ENCODE results near the gene GUCY2D.

GUCY2D gene

DNA sequence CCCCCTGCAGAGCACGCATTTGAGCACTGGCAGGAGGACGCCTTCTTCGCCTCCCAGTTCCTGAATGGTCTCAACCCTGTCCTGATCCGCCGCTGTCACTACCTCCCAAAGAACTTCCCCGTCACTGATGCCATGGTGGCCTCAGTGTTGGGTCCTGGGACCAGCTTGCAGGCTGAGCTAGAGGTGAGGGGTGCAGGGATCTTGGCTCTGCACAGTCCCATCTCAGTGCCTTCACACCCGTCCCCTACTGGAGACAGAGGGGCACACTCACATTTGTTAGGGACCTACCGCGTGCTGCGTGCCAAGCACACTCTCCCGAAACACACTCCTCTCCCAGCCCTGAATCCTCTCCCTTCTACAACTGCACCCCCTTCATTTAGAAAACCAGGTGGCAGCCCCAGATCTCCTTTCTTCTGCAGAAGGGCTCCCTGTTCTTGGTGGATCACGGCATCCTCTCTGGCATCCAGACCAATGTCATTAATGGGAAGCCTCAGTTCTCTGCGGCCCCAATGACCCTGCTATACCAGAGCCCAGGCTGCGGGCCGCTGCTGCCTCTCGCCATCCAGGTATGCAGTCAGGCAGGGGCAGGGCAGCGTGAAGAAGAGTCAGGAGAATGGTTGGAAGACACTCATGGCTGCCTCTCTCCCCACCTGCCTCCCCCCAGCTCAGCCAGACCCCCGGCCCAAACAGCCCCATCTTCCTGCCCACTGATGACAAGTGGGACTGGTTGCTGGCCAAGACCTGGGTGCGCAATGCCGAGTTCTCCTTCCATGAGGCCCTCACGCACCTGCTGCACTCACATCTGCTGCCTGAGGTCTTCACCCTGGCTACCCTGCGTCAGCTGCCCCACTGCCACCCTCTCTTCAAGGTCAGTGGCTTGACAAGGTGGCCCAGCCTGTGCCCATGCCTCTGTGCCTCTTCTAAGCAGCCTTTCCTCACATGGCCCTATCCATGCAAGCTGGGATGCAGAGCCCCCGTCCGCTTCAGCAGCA is 42.7 kb downstream of the GUCY2D start:
- Histone ChIP-seq H3K4me3 (ENCODE audit: low read depth, low read length, poor library complexity, severe bottlenecking) (no peak overlapping the region), H3K4me2 (ENCODE audit: low read length) (no peak overlapping the region), H2AFZ (ENCODE audit: low read length) (no peak overlapping the region), H3K9me2 (ENCODE audit: low read depth, low read length) (no peaks in the 10 kb centered on the region), H3K36me3 (ENCODE audit: insufficient read depth, low read length) (no peaks in the 10 kb centered on the region; the same call in 1 of the 2 replicates), H3K9ac (ENCODE audit: low read length) (no peak overlapping the region), H3K9me3 (ENCODE audit: low read length) (no peaks in the 10 kb centered on the region), H4K20me1 (ENCODE audit: insufficient read depth, low read length) (no peaks in the 10 kb centered on the region), H3K4me1 (ENCODE audit: insufficient read depth, low read length, severe bottlenecking) (no peaks in the 10 kb centered on the region), H3K27me3 (ENCODE audit: insufficient read depth, low read length) (peaks cover 13% of the 10 kb centered on the region; the same call in 1 of the 2 replicates), H3K27ac (ENCODE audit: low read depth, low read length, poor library complexity, severe bottlenecking) (no peak overlapping the region), H3F3A (ENCODE audit: insufficient read depth, low read length) (no peaks in the 10 kb centered on the region), H3K79me2 (ENCODE audit: insufficient read depth, low read length) (no peaks in the 10 kb centered on the region)
- TF ChIP-seq EZH2 (IDR thresholded peaks at IDR 0.05; ENCODE audit: borderline replicate concordance, low read length): no peak

DNA sequence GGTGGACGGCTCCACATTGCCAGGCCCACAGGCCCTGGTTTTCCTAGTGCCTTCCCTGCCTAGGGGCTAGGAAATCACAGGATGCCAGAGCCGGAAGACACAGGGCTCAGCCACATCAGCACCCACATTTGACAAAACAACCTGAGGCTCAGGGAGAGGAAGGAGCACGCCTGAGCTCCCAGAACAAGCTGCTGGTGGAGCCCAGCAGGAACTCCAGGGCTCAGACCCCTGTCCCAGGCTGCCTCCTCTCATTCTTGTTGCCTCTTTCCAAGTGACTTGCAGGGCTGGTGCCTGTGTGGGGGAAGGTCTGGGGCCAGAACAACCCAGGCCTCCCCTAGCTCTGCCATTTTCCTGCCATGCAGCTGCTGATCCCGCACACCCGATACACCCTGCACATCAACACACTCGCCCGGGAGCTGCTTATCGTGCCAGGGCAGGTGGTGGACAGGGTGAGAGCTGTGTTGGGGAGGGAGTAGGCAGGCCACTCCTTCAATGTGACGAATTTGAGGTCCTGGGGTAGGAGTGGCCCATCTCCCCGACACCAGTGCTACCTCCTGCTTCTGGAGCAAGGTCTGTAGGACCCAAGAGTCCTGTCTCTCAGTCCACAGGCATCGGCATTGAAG is 44.0 kb downstream of the GUCY2D start:
- H3K9ac ChIP-seq (ENCODE audit: low read length): no peak overlapping the region
- no peaks in the 10 kb centered on the region for H3K79me2 ChIP-seq (ENCODE audit: insufficient read depth, low read length)
- H3K4me1 ChIP-seq (ENCODE audit: insufficient read depth, low read length, severe bottlenecking): no peaks in the 10 kb centered on the region
- peaks cover 13% of the 10 kb centered on the region; the same call in 1 of the 2 replicates for H3K27me3 ChIP-seq (ENCODE audit: insufficient read depth, low read length)
- no peak for TF ChIP-seq EZH2 (IDR thresholded peaks at IDR 0.05; ENCODE audit: borderline replicate concordance, low read length)
- TF ChIP-seq, protein P1, sequence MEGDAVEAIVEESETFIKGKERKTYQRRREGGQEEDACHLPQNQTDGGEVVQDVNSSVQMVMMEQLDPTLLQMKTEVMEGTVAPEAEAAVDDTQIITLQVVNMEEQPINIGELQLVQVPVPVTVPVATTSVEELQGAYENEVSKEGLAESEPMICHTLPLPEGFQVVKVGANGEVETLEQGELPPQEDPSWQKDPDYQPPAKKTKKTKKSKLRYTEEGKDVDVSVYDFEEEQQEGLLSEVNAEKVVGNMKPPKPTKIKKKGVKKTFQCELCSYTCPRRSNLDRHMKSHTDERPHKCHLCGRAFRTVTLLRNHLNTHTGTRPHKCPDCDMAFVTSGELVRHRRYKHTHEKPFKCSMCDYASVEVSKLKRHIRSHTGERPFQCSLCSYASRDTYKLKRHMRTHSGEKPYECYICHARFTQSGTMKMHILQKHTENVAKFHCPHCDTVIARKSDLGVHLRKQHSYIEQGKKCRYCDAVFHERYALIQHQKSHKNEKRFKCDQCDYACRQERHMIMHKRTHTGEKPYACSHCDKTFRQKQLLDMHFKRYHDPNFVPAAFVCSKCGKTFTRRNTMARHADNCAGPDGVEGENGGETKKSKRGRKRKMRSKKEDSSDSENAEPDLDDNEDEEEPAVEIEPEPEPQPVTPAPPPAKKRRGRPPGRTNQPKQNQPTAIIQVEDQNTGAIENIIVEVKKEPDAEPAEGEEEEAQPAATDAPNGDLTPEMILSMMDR (IDR thresholded peaks at IDR 0.05; ENCODE audit: low read length): no peak
- H4K20me1 ChIP-seq (ENCODE audit: insufficient read depth, low read length): no peaks in the 10 kb centered on the region
- H3K4me3 ChIP-seq (ENCODE audit: low read depth, low read length, poor library complexity, severe bottlenecking): no peak overlapping the region
- no peak overlapping the region for H3K4me2 ChIP-seq (ENCODE audit: low read length)
- H2AFZ ChIP-seq (ENCODE audit: low read length): no peak overlapping the region
- no peaks in the 10 kb centered on the region for H3K9me3 ChIP-seq (ENCODE audit: low read length)
- H3K27ac ChIP-seq (ENCODE audit: low read depth, low read length, poor library complexity, severe bottlenecking): no peak overlapping the region
- no peaks in the 10 kb centered on the region for H3K36me3 ChIP-seq (ENCODE audit: insufficient read depth, low read length)
- H3F3A ChIP-seq (ENCODE audit: insufficient read depth, low read length): no peaks in the 10 kb centered on the region
- no peaks in the 10 kb centered on the region for H3K9me2 ChIP-seq (ENCODE audit: low read depth, low read length)

DNA sequence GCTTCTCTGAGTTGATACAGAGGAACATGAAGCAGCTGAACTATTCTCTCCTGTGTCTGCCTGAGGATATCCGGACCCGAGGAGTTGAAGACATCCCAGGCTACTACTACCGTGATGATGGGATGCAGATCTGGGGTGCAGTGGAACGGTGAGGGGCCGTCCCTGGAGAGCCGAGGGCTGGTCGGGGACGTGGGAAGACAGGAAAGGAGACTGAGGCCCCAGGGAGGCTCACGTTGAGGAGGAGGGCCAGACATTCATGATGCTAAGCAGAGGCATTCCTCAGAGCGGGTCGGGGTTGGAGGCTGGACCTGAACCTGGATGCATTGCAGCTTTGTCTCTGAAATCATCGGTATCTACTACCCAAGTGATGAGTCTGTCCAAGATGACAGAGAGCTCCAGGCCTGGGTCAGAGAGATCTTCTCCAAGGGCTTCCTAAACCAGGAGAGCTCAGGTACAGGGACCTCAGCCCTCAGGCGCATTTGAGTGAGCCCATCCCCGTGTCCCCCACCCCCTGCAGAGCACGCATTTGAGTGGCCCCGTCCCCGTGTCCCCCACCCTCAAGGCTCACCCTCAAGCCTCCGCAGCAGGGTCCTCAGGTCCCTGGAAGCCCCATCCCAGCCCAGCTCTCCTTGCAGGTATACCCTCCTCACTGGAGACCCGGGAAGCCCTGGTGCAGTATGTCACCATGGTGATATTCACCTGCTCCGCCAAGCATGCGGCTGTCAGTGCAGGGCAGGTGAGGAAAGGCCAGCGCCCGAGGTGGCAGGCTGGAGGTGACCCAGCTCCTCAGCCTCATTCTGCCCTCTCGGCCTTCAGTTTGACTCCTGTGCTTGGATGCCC is 44.7 kb downstream of the GUCY2D start:
- Histone ChIP-seq H3K79me2 (ENCODE audit: insufficient read depth, low read length) (no peaks in the 10 kb centered on the region), H3K4me3 (ENCODE audit: low read depth, low read length, poor library complexity, severe bottlenecking) (no peak overlapping the region), H3K9me3 (ENCODE audit: low read length) (no peaks in the 10 kb centered on the region), H3K36me3 (ENCODE audit: insufficient read depth, low read length) (no peaks in the 10 kb centered on the region), H4K20me1 (ENCODE audit: insufficient read depth, low read length) (no peaks in the 10 kb centered on the region), H3K27me3 (ENCODE audit: insufficient read depth, low read length) (peaks cover 13% of the 10 kb centered on the region; the same call in 1 of the 2 replicates), H3K4me2 (ENCODE audit: low read length) (no peak overlapping the region), H2AFZ (ENCODE audit: low read length) (no peak overlapping the region), H3K4me1 (ENCODE audit: insufficient read depth, low read length, severe bottlenecking) (no peaks in the 10 kb centered on the region), H3K9me2 (ENCODE audit: low read depth, low read length) (no peaks in the 10 kb centered on the region), H3F3A (ENCODE audit: insufficient read depth, low read length) (no peaks in the 10 kb centered on the region), H3K9ac (ENCODE audit: low read length) (no peak overlapping the region), H3K27ac (ENCODE audit: low read depth, low read length, poor library complexity, severe bottlenecking) (no peak overlapping the region)
- no peak for TF ChIP-seq EZH2 (IDR thresholded peaks at IDR 0.05; ENCODE audit: borderline replicate concordance, low read length)
- TF ChIP-seq, protein P1 (IDR thresholded peaks at IDR 0.05; ENCODE audit: low read length): no peak
